ENCODE measurements around the gene GFOD1. TPM values are rescaled to one million over a fixed set of nuclear protein-coding genes. Genes with fewer than 3 reads are reported as not detected.

The GFOD1 gene
- total RNA-seq, 1 experiment from 2014 or later, result 0.68 TPM

DNA sequence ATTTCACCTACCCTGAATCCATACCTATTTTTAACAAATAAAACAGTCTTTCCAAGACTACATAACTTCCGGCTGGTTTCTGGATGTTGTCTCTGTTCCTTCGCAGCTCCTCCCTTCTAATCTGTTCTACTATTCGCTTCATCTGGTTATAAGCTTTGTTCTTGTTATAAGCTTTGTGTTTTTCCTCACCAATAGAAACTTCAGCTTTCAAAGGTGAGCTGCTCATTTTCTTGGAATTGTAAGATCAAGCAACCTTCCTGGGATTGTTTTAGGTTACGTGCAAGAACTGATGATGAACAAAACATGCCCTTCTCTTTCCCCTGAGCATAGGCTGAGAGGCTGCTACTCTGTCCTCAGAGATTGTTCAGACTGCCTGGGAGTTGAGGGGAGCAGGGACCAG, 2.1 kb downstream of the GFOD1 start:
- no peak overlapping the region for H2AFZ ChIP-seq
- ChIA-PET CTCF (no interaction called here), POLR2A (ENCODE audit: unreplicated experiment) (no interaction called here)
- H3K4me1 ChIP-seq (replicated peaks; ENCODE audit: insufficient read depth), result peaks cover 19% of the 10 kb centered on the region
- no peaks in the 10 kb centered on the region for H3K9me2 ChIP-seq (ENCODE audit: insufficient read depth)
- DNase-seq, result no peak
- TF ChIP-seq EZH2 (IDR thresholded peaks at IDR 0.05; ENCODE audit: low read depth), result no peak
- TF ChIP-seq, protein P1, sequence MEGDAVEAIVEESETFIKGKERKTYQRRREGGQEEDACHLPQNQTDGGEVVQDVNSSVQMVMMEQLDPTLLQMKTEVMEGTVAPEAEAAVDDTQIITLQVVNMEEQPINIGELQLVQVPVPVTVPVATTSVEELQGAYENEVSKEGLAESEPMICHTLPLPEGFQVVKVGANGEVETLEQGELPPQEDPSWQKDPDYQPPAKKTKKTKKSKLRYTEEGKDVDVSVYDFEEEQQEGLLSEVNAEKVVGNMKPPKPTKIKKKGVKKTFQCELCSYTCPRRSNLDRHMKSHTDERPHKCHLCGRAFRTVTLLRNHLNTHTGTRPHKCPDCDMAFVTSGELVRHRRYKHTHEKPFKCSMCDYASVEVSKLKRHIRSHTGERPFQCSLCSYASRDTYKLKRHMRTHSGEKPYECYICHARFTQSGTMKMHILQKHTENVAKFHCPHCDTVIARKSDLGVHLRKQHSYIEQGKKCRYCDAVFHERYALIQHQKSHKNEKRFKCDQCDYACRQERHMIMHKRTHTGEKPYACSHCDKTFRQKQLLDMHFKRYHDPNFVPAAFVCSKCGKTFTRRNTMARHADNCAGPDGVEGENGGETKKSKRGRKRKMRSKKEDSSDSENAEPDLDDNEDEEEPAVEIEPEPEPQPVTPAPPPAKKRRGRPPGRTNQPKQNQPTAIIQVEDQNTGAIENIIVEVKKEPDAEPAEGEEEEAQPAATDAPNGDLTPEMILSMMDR (conservative IDR thresholded peaks at IDR 0.05), result no peak
- H3K4me2 ChIP-seq, result peak overlapping the region; percentile 64
- TSS peak; percentile 52 for BruUV-seq (replicated peaks)
- H3K79me2 ChIP-seq (ENCODE audit: low read depth), result peaks cover 19% of the 10 kb centered on the region; the same call in 1 of the 2 replicates
- no peaks in the 10 kb centered on the region for H4K20me1 ChIP-seq (ENCODE audit: insufficient read depth)
- no peaks in the 10 kb centered on the region for H3K27me3 ChIP-seq (ENCODE audit: insufficient read depth, low read depth)
- no peak overlapping the region for H3K27ac ChIP-seq
- H3K4me3 ChIP-seq, result peak overlapping the region; percentile 33; the same call in 1 of the 2 replicates
- H3K36me3 ChIP-seq (ENCODE audit: low read depth), result no peaks in the 10 kb centered on the region
- H3F3A ChIP-seq (ENCODE audit: insufficient read depth, low read depth), result peaks cover 5% of the 10 kb centered on the region; the same call in 1 of the 2 replicates
- intact Hi-C loops (cut with micrococcal nuclease; ENCODE audit: unreplicated experiment), result loop anchor here (5.0 kb wide), 1 partner anchor 87 kb away; the partner anchor contains the start of gene SIRT5
- H3K9me3 ChIP-seq (ENCODE audit: insufficient read depth, low read depth), result no peaks in the 10 kb centered on the region

DNA sequence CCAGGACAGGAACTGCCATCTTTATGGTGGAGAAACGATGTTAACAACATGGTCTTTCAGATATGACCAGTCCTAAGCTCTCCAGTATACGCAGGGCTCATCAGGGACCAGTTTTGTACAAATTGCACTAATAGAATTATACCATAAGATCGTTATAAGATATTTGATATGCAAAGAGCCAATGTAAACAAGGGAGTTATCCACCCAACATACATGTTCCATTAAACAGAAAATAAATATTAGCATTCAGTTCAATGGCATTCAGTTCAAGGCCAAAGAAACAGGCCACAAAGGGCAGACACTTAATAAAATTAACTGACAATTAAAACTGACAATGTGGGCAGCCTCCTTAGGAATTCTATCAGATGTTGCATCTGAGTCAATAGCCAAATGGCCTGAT, 2.6 kb downstream of the GFOD1 start:
- H3K27ac ChIP-seq, result no peak overlapping the region
- no peak overlapping the region; the same call in 1 of the 2 replicates for H3K4me3 ChIP-seq
- TF ChIP-seq EZH2 (IDR thresholded peaks at IDR 0.05; ENCODE audit: low read depth), result no peak
- TF ChIP-seq, protein P1 (conservative IDR thresholded peaks at IDR 0.05), result no peak
- BruUV-seq (replicated peaks), result no TSS peak
- intact Hi-C loops (cut with micrococcal nuclease; ENCODE audit: unreplicated experiment), result loop anchor here (5.0 kb wide), 1 partner anchor 87 kb away; the partner anchor contains the start of gene SIRT5
- peak overlapping the region; percentile 64 for H3K4me2 ChIP-seq
- no peak for DNase-seq
- ChIA-PET CTCF (no interaction called here), POLR2A (ENCODE audit: unreplicated experiment) (no interaction called here)
- no peaks in the 10 kb centered on the region for H3K9me3 ChIP-seq (ENCODE audit: insufficient read depth, low read depth)
- no peaks in the 10 kb centered on the region for H3K36me3 ChIP-seq (ENCODE audit: low read depth)
- no peaks in the 10 kb centered on the region for H4K20me1 ChIP-seq (ENCODE audit: insufficient read depth)
- H3K27me3 ChIP-seq (ENCODE audit: insufficient read depth, low read depth), result no peaks in the 10 kb centered on the region
- no peaks in the 10 kb centered on the region for H3K9me2 ChIP-seq (ENCODE audit: insufficient read depth)
- H2AFZ ChIP-seq, result no peak overlapping the region
- H3K79me2 ChIP-seq (ENCODE audit: low read depth), result peaks cover 19% of the 10 kb centered on the region; the same call in 1 of the 2 replicates
- H3F3A ChIP-seq (ENCODE audit: insufficient read depth, low read depth), result peaks cover 5% of the 10 kb centered on the region; the same call in 1 of the 2 replicates
- H3K4me1 ChIP-seq (replicated peaks; ENCODE audit: insufficient read depth), result peaks cover 23% of the 10 kb centered on the region

DNA sequence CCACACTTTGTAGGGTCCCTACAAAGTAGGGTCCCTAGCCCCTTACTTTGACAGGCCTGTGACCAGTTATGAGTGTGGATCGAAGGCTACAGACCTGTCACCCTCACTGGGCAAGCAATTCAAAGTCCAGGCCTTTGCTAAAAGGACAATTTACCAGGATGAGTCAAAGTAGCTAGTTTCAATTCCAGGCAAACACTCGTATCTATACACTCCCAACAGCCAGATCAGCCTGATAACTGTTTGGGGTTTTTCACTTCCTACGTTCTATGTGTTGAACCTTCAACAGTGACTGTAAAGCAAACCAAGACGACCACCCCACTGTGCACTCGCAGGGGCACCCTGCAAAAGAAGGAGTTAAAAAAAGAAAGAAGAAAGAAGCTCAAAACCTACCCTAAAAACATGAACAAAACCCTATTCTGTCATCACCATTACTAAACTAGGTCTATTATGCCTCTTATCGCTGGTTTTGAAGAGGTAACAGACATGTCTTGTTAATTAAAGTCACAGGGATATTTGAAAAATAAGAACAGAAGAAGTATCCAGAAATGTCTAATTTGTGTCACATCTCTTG, 3.2 kb downstream of the GFOD1 start:
- Histone ChIP-seq H2AFZ (no peak overlapping the region), H3K4me2 (peak overlapping the region; percentile 64), H3F3A (ENCODE audit: insufficient read depth, low read depth) (peaks cover 5% of the 10 kb centered on the region; the same call in 1 of the 2 replicates), H3K9me2 (ENCODE audit: insufficient read depth) (no peaks in the 10 kb centered on the region), H4K20me1 (ENCODE audit: insufficient read depth) (no peaks in the 10 kb centered on the region), H3K4me3 (no peak overlapping the region), H3K9me3 (ENCODE audit: insufficient read depth, low read depth) (no peaks in the 10 kb centered on the region), H3K36me3 (ENCODE audit: low read depth) (no peaks in the 10 kb centered on the region), H3K4me1 (replicated peaks; ENCODE audit: insufficient read depth) (peaks cover 23% of the 10 kb centered on the region), H3K79me2 (ENCODE audit: low read depth) (peaks cover 19% of the 10 kb centered on the region; the same call in 1 of the 2 replicates), H3K27me3 (ENCODE audit: insufficient read depth, low read depth) (no peaks in the 10 kb centered on the region), H3K27ac (no peak overlapping the region)
- no peak for DNase-seq
- BruUV-seq (replicated peaks), result no TSS peak
- intact Hi-C loops (cut with micrococcal nuclease; ENCODE audit: unreplicated experiment), result no loop called here
- no peak for TF ChIP-seq EZH2 (IDR thresholded peaks at IDR 0.05; ENCODE audit: low read depth)
- TF ChIP-seq, protein P1 (conservative IDR thresholded peaks at IDR 0.05), result no peak
- ChIA-PET CTCF (no interaction called here), POLR2A (ENCODE audit: unreplicated experiment) (no interaction called here)
